HUDEP-2 (cell line): ENCODE measurements around the gene ULK3.

ENCODE experiments used
- DNase-seq, 76 experiments: peaks; one replicate each; lab custom pipeline; 2025; ENCODE audit not compliant: unreplicated experiment in 76 of 76; lab: John Stamatoyannopoulos, UW

Gene ULK3

GRCh38 chr15:74841891-74842373, 1.0 kb downstream of the ULK3 start:
- no peak for DNase-seq

- DNase-seq = peak in 4 of 76 experiments; percentile 10 to 21 (median 16)
Observed at GRCh38 chr15:74840851-74841775, 1.8 kb downstream of the ULK3 start.

GRCh38 chr15:74839526-74840395, 3.2 kb downstream of the ULK3 start:
- no peak for DNase-seq

- DNase-seq = no peak
Observed at GRCh38 chr15:74838746-74839525, 4.0 kb downstream of the ULK3 start.

- DNase-seq = no peak
Observed at GRCh38 chr15:74838137-74838516, 4.8 kb downstream of the ULK3 start.

GRCh38 chr15:74837482-74838136, 5.3 kb downstream of the ULK3 start:
- no peak for DNase-seq

GRCh38 chr15:74836846-74837245, 6.1 kb downstream of the ULK3 start:
- DNase-seq = no peak

- peak in 35 of 76 experiments; percentile 4 to 55 (median 27) for DNase-seq
Observed at GRCh38 chr15:74835312-74835823, 7.6 kb downstream of the ULK3 start.

- no peak for DNase-seq
Observed at GRCh38 chr15:74833376-74834107, 9.4 kb downstream of the ULK3 start.

GRCh38 chr15:74832826-74833225, 10.1 kb downstream of the ULK3 start:
- DNase-seq = no peak

- no peak for DNase-seq
Observed at GRCh38 chr15:74831813-74832495, 11.0 kb downstream of the ULK3 start.

GRCh38 chr15:74830868-74831267, 12.1 kb downstream of the ULK3 start:
- no peak for DNase-seq

- no peak for DNase-seq
Observed at GRCh38 chr15:74829991-74830390, 13.0 kb downstream of the ULK3 start.

- DNase-seq = no peak
Observed at GRCh38 chr15:74829486-74829885, 13.5 kb downstream of the ULK3 start.

- no peak for DNase-seq
Observed at GRCh38 chr15:74828835-74829234, 14.1 kb downstream of the ULK3 start.

GRCh38 chr15:74827614-74828013, 15.3 kb downstream of the ULK3 start:
- DNase-seq = no peak

- no peak for DNase-seq
Observed at GRCh38 chr15:74826921-74827320, 16.0 kb downstream of the ULK3 start.

- DNase-seq = peak in 24 of 76 experiments; percentile 5 to 49 (median 21)
Observed at GRCh38 chr15:74826364-74826819, 16.6 kb downstream of the ULK3 start, which contains the start of gene CPLX3. TSS of gene CPLX3 (plus strand) at chr15:74826627. CDS start at chr15:74826704, 77 bp downstream.
